ENCODE data around the gene MARK4.

MARK4 gene

GRCh38 chr19:45234089-45234869 lies 16.8 kb upstream of the MARK4 start:
- peak overlapping the region in 2 of 3 experiments; percentile 11 to 36 for H3K4me3 Mint-ChIP-seq
- H3K27ac Mint-ChIP-seq: no peak overlapping the region
- no peaks in the 10 kb centered on the region for H3K4me1 Mint-ChIP-seq
- peaks cover 7% of the 10 kb centered on the region for H3K36me3 Mint-ChIP-seq (ENCODE audit: low read depth)
- peaks cover 71% of the 10 kb centered on the region for H3K27me3 Mint-ChIP-seq (ENCODE audit: low read depth)
- H3K9me3 Mint-ChIP-seq: no peaks in the 10 kb centered on the region
- TF ChIP-seq, protein P1, sequence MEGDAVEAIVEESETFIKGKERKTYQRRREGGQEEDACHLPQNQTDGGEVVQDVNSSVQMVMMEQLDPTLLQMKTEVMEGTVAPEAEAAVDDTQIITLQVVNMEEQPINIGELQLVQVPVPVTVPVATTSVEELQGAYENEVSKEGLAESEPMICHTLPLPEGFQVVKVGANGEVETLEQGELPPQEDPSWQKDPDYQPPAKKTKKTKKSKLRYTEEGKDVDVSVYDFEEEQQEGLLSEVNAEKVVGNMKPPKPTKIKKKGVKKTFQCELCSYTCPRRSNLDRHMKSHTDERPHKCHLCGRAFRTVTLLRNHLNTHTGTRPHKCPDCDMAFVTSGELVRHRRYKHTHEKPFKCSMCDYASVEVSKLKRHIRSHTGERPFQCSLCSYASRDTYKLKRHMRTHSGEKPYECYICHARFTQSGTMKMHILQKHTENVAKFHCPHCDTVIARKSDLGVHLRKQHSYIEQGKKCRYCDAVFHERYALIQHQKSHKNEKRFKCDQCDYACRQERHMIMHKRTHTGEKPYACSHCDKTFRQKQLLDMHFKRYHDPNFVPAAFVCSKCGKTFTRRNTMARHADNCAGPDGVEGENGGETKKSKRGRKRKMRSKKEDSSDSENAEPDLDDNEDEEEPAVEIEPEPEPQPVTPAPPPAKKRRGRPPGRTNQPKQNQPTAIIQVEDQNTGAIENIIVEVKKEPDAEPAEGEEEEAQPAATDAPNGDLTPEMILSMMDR (IDR thresholded peaks at IDR 0.05; ENCODE audit: unreplicated experiment in 3 of 3): no peak

DNA sequence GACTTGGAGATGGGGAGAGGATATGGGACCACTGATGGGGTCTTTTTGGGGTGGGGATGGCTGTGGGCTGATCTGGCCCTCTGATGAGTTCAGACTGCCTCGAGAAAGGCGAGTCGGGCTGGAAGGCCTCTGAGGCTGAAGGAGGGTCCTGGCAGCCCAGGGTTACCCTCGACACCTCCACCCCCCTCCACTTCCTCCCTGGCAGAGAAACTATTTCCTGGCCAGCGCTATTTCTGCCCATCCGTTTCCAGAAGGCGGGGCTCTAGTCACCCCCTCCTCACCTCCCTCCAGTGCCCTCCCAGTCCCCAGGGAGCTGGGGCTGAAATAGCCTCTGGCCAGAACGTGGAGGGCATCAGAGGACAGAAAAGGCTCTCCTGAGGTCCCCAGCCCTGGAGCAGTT lies 15.6 kb upstream of the MARK4 start:
- Mint-ChIP-seq H3K9me3 (no peaks in the 10 kb centered on the region), H3K27ac (no peak overlapping the region), H3K27me3 (ENCODE audit: low read depth) (peaks cover 74% of the 10 kb centered on the region), H3K4me1 (no peaks in the 10 kb centered on the region), H3K4me3 (peak overlapping the region in 1 of 3 experiments; percentile 31), H3K36me3 (ENCODE audit: low read depth) (peaks cover 7% of the 10 kb centered on the region)
- TF ChIP-seq, protein P1 (IDR thresholded peaks at IDR 0.05; ENCODE audit: unreplicated experiment in 3 of 3): no peak

GRCh38 chr19:45238556-45238955 lies 12.5 kb upstream of the MARK4 start:
- TF ChIP-seq, protein P1 (IDR thresholded peaks at IDR 0.05; ENCODE audit: unreplicated experiment in 3 of 3): no peak

GRCh38 chr19:45243144-45243732 lies 7.8 kb upstream of the MARK4 start:
- TF ChIP-seq, protein P1 (IDR thresholded peaks at IDR 0.05; ENCODE audit: unreplicated experiment in 3 of 3): no peak
- H3K9me3 Mint-ChIP-seq: no peaks in the 10 kb centered on the region
- H3K4me3 Mint-ChIP-seq: peak overlapping the region in 2 of 3 experiments; percentile 11 to 32
- peak overlapping the region; percentile 26 to 55 (median 31) for H3K27ac Mint-ChIP-seq
- peaks cover 18% of the 10 kb centered on the region for H3K27me3 Mint-ChIP-seq (ENCODE audit: low read depth)
- peaks cover 18% of the 10 kb centered on the region for H3K4me1 Mint-ChIP-seq
- no peaks in the 10 kb centered on the region for H3K36me3 Mint-ChIP-seq (ENCODE audit: low read depth)

More at GRCh38 chr19:45238556-45238955, 12.5 kb upstream of the MARK4 start:
- Mint-ChIP-seq H3K27me3 (ENCODE audit: low read depth) (peaks cover 59% of the 10 kb centered on the region), H3K27ac (no peak overlapping the region), H3K9me3 (no peaks in the 10 kb centered on the region), H3K36me3 (ENCODE audit: low read depth) (peaks cover 4% of the 10 kb centered on the region), H3K4me1 (no peaks in the 10 kb centered on the region), H3K4me3 (no peak overlapping the region)

GRCh38 chr19:45244133-45244794 lies 6.8 kb upstream of the MARK4 start:
- H3K27ac Mint-ChIP-seq: peak overlapping the region; percentile 9 to 30 (median 10)
- no peaks in the 10 kb centered on the region for H3K9me3 Mint-ChIP-seq
- no peaks in the 10 kb centered on the region for H3K36me3 Mint-ChIP-seq (ENCODE audit: low read depth)
- H3K27me3 Mint-ChIP-seq (ENCODE audit: low read depth): peaks cover 17% of the 10 kb centered on the region
- TF ChIP-seq, protein P1 (IDR thresholded peaks at IDR 0.05; ENCODE audit: unreplicated experiment in 3 of 3): no peak
- peaks cover 18% of the 10 kb centered on the region for H3K4me1 Mint-ChIP-seq
- peak overlapping the region; percentile 43 to 67 (median 58) for H3K4me3 Mint-ChIP-seq

All from nephron (organoid).